Hematopoietic multipotent progenitor cell treated with erythropoietin and hydrocortisone succinate and interleukin-3 and kit ligand, for 17 days (in vitro differentiated cells): ENCODE results near the gene MACO1.
A peak's percentile ranks its signal among the peaks of the same experiment; 100 is the strongest.
"Not testable (repeated sequence)": the region's sequence is repeated elsewhere in the genome, so short reads cannot be mapped to it uniquely, and the experiment has no call there.

Experiments
- DNase-seq: peaks from one replicate; pipeline ENCODE4 v3.0.0-alpha.2; 2015; ENCODE audit warnings: low spot score

Gene MACO1

GRCh38 chr1:25430073-25430966 is at the start of gene MACO1:
TSS of gene MACO1 (plus strand) at chr1:25430897. CDS start at chr1:25431099, 202 bp downstream.
- DNase-seq: peak; percentile 98

- DNase-seq: not testable (repeated sequence)
Measured at GRCh38 chr1:25382543-25382942, 48.2 kb upstream of the MACO1 start.

GRCh38 chr1:25383090-25383489 is 47.6 kb upstream of the MACO1 start:
- DNase-seq: not testable (repeated sequence)

GRCh38 chr1:25383875-25384274 is 46.8 kb upstream of the MACO1 start:
- not testable (repeated sequence) for DNase-seq

GRCh38 chr1:25387096-25387495 is 43.6 kb upstream of the MACO1 start:
- DNase-seq: not testable (repeated sequence)

DNA sequence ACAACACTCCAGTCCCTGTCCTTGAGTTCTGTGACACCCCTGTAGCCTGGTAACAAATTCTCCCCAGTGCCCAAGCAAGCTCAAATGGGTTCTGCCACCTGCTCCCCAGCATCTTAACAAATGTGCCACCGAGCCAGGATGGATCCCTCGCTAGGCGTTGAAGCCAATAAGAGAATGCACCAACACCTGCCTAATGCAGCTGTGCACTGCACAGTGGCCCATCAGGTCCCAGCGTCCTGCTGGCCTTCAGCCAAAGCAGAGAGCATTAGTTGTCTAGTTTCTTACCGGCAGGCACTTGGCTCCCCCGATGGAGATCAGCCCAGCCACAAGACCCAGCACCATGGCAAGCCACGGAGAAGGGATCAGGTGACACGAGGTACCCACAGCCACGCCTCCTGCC is 42.0 kb upstream of the MACO1 start:
- DNase-seq: not testable (repeated sequence)

GRCh38 chr1:25389721-25390120 is 41.0 kb upstream of the MACO1 start:
- not testable (repeated sequence) for DNase-seq

DNA sequence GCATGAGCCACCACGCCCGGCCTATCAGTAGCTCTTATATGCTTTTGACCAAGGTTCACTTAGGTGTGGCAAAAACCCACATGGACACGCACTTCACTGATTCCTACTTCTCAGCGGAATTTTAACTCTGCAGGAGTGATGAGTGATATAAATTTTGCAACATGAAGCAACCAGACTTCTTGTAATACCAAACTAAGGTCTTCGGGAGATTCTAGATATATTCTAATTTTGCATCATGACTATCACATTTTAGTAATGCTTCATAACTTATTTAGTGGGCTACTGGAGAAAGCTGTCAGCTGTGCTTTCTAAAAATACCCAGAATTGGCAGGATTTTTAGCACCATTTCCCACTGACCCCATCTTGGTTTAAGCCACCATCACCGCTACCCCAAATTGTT is 37.9 kb upstream of the MACO1 start:
- DNase-seq: no peak

DNA sequence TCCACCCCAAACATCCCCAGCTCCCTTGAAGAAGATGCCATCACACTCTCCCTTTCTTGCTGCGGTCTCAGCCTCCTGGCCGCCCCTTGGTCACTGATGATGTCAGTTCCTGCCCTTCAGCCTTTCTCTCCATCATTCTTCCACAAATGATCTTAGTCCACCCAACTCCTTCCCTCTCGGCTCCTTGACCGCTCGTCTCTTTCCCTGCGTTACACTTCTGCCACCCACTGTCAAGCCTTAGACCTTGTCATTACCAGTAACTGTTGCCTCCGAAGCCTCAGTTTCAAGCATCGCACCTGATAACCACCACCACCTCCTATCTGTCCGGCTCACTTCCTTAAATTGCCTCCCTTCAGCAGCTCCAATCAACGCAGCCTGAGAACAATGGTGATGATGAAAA is 33.1 kb upstream of the MACO1 start:
- not testable (repeated sequence) for DNase-seq

DNA sequence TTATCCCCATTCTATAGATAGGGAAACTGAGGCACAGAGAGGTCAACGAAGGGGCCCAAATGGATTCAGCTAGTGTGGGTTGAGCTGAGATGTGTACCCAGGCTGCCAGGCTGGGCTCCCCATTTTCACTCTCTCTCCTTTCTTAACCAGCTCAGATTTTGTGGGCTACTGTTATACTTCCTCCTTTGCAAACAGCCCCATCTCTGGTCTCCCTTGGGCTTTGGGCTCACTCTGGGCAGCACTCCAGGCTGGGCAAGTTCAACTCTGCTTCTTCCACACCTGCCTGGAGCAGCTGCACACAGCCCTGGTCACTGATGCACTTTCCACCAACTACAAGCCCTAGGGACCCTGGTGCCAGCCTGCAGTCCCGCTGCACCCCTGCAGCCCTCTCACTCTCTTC is 32.6 kb upstream of the MACO1 start:
- DNase-seq: not testable (repeated sequence)

DNA sequence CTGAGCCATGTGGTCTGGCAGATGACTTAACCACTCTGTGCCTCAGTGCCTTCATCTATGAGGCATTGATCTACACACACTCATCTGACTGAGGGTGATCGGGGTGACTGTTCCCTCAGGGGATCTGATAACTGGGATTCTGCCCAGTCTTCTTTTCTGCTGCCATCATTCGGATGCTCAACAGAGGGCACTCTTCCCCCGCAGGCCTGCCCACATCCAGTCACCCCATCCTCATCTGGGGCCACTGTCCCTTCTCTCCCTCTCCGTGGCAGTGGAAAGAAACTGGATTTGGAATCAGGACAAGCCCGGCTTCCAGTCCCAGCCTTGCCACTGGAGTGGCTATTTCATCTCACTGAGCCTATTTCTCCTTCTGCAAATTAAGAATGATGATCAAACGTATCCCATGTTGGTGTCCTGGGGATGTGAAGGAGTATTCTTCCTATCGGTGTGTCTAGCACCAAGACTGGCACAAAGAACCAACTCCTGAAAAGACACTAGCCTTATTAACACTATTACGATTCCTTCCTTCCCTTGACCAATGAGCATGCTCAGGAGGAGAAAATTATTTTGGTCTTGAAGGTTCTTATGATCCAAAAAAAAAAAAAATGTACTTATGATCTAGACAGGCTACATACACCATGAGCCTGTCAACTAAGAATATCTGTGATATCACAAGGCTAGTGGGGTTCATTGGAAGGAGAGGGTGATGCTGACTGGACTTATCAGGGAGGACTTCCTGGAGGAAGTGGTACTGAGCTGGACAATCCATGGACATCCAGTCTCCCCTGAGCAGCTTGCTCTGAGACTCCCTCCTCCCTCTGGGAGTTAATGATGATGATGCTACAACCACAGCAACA is 27.5 kb upstream of the MACO1 start:
- peak; percentile 39 for DNase-seq

- not testable (repeated sequence) for DNase-seq
Measured at GRCh38 chr1:25405731-25406305, 24.9 kb upstream of the MACO1 start.

GRCh38 chr1:25409641-25410427 is 20.9 kb upstream of the MACO1 start:
- peak; percentile 82 for DNase-seq

DNA sequence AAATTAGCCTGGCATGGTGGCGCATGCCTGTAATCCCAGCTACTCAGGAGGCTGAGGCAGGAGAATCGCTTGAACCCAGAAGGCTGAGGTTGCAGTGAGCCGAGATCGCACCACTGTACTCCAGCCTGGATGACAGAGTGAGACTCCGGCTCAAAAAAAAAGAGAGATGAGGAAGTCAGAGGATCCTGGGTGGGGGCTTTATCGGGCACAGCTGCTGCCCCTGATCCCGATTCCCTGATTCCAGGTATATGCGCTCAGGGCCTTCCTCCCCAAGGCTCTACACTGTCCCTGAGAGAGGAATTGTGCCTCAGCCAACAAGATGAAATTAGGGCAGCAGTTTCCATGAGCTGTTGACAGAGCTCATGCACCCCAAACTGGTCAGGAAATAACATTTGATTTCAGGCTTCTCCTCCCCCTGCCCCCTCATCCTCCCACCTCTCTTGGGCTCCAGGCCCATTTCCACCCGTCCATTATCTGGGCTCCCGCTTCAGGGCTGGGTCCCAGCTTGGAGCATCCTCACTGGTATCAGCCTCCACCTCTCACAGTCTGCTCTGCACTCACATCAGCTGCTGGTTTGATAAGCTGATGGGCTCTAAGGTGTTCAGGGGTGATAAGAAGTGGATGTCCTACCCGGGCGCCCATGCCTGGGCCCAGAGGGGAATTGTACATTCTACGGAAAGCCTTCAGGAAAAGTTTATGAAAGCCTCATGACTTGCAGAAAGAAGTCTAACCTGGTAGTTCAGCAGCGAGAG is 17.6 kb upstream of the MACO1 start:
- DNase-seq: peak; percentile 87

GRCh38 chr1:25414157-25414556 is 16.5 kb upstream of the MACO1 start:
- peak; percentile 48 for DNase-seq

DNA sequence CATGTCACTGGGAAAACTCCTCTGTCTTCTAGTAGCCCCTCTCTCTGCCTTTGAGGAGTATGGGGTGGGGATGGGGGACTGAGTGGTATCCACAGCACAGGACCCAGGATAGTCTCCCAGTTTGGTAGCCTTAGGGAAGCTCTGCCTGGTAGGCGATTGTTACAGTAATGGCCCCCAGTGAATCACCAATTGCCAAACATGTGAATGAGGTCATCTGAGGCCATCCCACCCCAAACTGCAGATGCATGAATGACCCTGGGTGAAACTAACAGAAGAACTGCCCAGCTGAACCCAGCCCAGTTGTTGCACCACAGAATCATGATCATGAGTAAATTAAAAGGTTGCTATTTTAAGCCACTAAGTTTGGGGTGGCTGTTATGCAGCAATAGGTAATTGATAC is 16.1 kb upstream of the MACO1 start:
- DNase-seq: peak; percentile 62

GRCh38 chr1:25417280-25417679 is 13.4 kb upstream of the MACO1 start:
- peak; percentile 57 for DNase-seq

DNA sequence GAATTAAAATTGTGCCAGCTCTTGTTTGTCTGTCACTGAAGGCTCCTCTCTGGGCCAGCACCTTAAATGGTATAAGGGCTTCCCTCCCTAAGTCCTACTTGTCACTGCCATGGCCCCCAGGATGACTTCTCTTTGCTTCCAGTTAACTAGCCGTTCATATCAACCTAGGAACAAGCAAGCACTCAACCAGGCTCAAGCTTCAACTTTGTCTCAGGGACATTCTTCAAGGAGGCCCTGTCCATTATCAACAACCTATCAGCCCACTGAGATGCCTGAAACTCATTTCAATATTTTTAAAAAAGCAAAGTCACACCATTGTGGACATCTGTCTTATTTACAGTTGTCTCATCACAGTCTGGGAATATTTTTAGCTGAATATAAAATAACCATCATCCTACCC is 11.4 kb upstream of the MACO1 start:
- DNase-seq: peak; percentile 62

- DNase-seq: not testable (repeated sequence)
Measured at GRCh38 chr1:25420715-25421114, 10.0 kb upstream of the MACO1 start, which contains the start of gene RHCE. TSS of gene RHCE (minus strand) at chr1:25420825. CDS start at chr1:25420786, 39 bp downstream.

DNA sequence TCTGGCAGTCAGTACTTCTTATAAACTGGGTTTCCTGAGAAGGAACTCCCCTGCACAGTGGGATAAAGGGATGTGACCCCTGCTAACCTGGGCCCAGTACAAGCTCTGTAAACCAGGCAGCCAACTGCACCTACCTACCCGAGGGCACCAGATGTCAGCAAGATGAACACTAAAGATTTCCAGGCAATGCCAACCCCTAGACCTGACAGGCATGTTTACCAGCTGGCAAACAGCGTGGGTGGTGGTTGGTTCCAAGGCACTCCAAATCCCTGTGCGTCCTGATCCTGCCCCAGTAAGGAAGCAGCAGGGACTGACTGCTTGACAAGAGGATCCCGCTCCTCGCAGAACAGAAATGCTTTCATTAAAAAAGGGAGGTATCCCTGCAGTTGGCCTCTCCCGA is 7.5 kb upstream of the MACO1 start:
- not testable (repeated sequence) for DNase-seq
